A549 (cell line): Measurements from ENCODE around the gene IDI1. TPM values are rescaled to one million over a fixed set of nuclear protein-coding genes. Genes with fewer than 3 reads are reported as not detected.

ENCODE experiments used
- ATAC-seq, 2 experiments: fragments of 200-7000 bp in 1 of 2; fragments of >200 bp in 1 of 2; cut with Nextera tagmentation in 1 of 2; cut with Tn5 transposase in 1 of 2; 3 replicates each; pipeline versions ENCODE4 v1.8.0 to v1.9.1; 2018 to 2020; ENCODE audit warnings: mild to moderate bottlenecking in 1 of 2, moderate library complexity in 1 of 2
- CTCF ChIA-PET: fragments of 300-600 bp; sonication (Branson Sonifier 250); formaldehyde crosslinking; extraction: SDS; loops from one replicate; lab custom pipeline; 2021; ENCODE audit warnings: antibody characterized with exemption, inconsistent platforms; lab: Yijun Ruan, JAX
- POLR2A ChIA-PET: fragments of 350-600 bp; formaldehyde crosslinking; extraction: SDS; loops from one replicate; lab custom pipeline; 2021; ENCODE audit warnings: antibody characterized with exemption, inconsistent platforms; lab: Yijun Ruan, JAX
- DNase-seq, 2 experiments: peaks; one replicate each; pipeline versions ENCODE4 v3.0.0 to v3.0.0-alpha.2; 2011 to 2016; ENCODE audit warnings: low read depth in 1 of 2, low spot score in 1 of 2
- FAIRE-seq: peaks from 2 replicates; lab custom pipeline; 2011; peaks lifted over from hg19 to GRCh38; lab: Jason Lieb, UNC
- H3K27ac ChIP-seq, 2 experiments: fragments of >200 bp; sonication (Bioruptor Twin); formaldehyde crosslinking; 3 replicates each; pipeline ENCODE4 v1.5.1; 2016 to 2017
- H3K4me1 ChIP-seq: fragments of >200 bp; sonication (Bioruptor Twin); formaldehyde crosslinking; 3 replicates; pipeline ENCODE4 v1.6.1; 2016
- H3K4me2 ChIP-seq: fragments of >200 bp; sonication (Bioruptor Twin); formaldehyde crosslinking; 3 replicates; pipeline ENCODE4 v1.6.1; 2016
- H3K4me3 ChIP-seq: fragments of >200 bp; sonication (Bioruptor Twin); formaldehyde crosslinking; 3 replicates; pipeline ENCODE4 v1.5.1; 2016
- H3K9me3 ChIP-seq: fragments of >200 bp; sonication (Bioruptor Twin); formaldehyde crosslinking; 3 replicates; pipeline ENCODE4 v1.6.1; 2016
- CBX2 ChIP-seq: fragments of 200-600 bp; sonication (generic); IDR thresholded peaks from 2 replicates; pipeline ENCODE4 v1.6.1; 2016; ENCODE audit warnings: low read depth, mild to moderate bottlenecking, borderline replicate concordance
- CEBPB ChIP-seq, 2 experiments: fragments of >200 bp in 1 of 2; sonication (Bioruptor Twin) in 1 of 2; formaldehyde crosslinking in 1 of 2; IDR thresholded peaks; 2 replicates each; pipeline ENCODE4 v1.6.1; 2012 to 2016
- CHD4 ChIP-seq: fragments of 200-600 bp; sonication (generic); IDR thresholded peaks from 2 replicates; pipeline ENCODE4 v1.6.1; 2016; ENCODE audit warnings: antibody characterized with exemption, mild to moderate bottlenecking, borderline replicate concordance
- EHF ChIP-seq: fragments of 250-450 bp; sonication (Bioruptor Pico); IDR thresholded peaks from 2 replicates; pipeline ENCODE4 v1.5.0; 2020; ENCODE audit warnings: mild to moderate bottlenecking
- EHMT2 ChIP-seq: fragments of 200-600 bp; sonication (generic); IDR thresholded peaks from 2 replicates; pipeline ENCODE4 v1.6.1; 2016; ENCODE audit warnings: antibody characterized with exemption, low read depth, mild to moderate bottlenecking, moderate library complexity
- HDAC2 ChIP-seq: fragments of 200-600 bp; sonication (generic); IDR thresholded peaks from 2 replicates; pipeline ENCODE4 v1.6.1; 2016
- HEYL ChIP-seq: fragments of 250-450 bp; sonication (Bioruptor Pico); IDR thresholded peaks from 2 replicates; pipeline ENCODE4 v1.8.0; 2021; ENCODE audit warnings: mild to moderate bottlenecking, moderate library complexity
- HOXA7 ChIP-seq: fragments of 250-450 bp; sonication (Bioruptor Pico); IDR thresholded peaks from 2 replicates; pipeline ENCODE4 v1.5.0; 2020; ENCODE audit warnings: mild to moderate bottlenecking, moderate library complexity
- HOXB13 ChIP-seq: fragments of 250-450 bp; sonication (Bioruptor Pico); IDR thresholded peaks from 2 replicates; pipeline ENCODE4 v1.5.0; 2020; ENCODE audit warnings: low read depth, mild to moderate bottlenecking, moderate library complexity
- JUN ChIP-seq, 2 experiments: fragments of >200 bp; sonication (Bioruptor Twin); formaldehyde crosslinking; IDR thresholded peaks; 2 replicates in 1 of 2; 3 replicates in 1 of 2; pipeline ENCODE4 v1.6.1; 2016 to 2017
- JUNB ChIP-seq: fragments of >200 bp; sonication (Bioruptor Twin); formaldehyde crosslinking; IDR thresholded peaks from 2 replicates; pipeline ENCODE4 v1.6.1; 2016
- KDM1A ChIP-seq: fragments of 200-600 bp; sonication (generic); IDR thresholded peaks from 2 replicates; pipeline ENCODE4 v1.6.1; 2016; ENCODE audit warnings: low read depth, mild to moderate bottlenecking
- MAZ ChIP-seq: fragments of 150-350 bp; IDR thresholded peaks from 2 replicates; pipeline ENCODE4 v1.6.1; 2014; ENCODE audit warnings: antibody characterized with exemption, low read depth, low read length, borderline replicate concordance
- NFE2L2 ChIP-seq: fragments of 150-350 bp; conservative IDR thresholded peaks from 2 replicates; pipeline ENCODE4 v1.6.1; 2014; ENCODE audit warnings: low read length
- NR3C1 ChIP-seq: fragments of >200 bp; sonication (Bioruptor Twin); formaldehyde crosslinking; IDR thresholded peaks from 3 replicates; pipeline ENCODE4 v1.6.1; 2017
- RARB ChIP-seq: fragments of 250-450 bp; sonication (Bioruptor Pico); IDR thresholded peaks from 2 replicates; pipeline ENCODE4 v1.8.0; 2021; ENCODE audit warnings: mild to moderate bottlenecking, moderate library complexity
- RNF2 ChIP-seq: fragments of 200-600 bp; sonication (generic); IDR thresholded peaks from 2 replicates; pipeline ENCODE4 v1.6.1; 2016; ENCODE audit warnings: low read depth, mild to moderate bottlenecking, antibody characterized with exemption, moderate library complexity, borderline replicate concordance
- TFCP2L1 ChIP-seq: fragments of 250-450 bp; sonication (Bioruptor Pico); IDR thresholded peaks from 2 replicates; pipeline ENCODE4 v1.5.0; 2021; ENCODE audit warnings: mild to moderate bottlenecking
- TP53 ChIP-seq: fragments of 250-450 bp; sonication (Bioruptor Pico); IDR thresholded peaks from 2 replicates; pipeline ENCODE4 v1.5.0; 2021; ENCODE audit warnings: mild to moderate bottlenecking, moderate library complexity
- ZC3H11A ChIP-seq: fragments of 450-650 bp; IDR thresholded peaks from 2 replicates; pipeline ENCODE4 v1.6.1; 2014; ENCODE audit warnings: antibody characterized with exemption, mild to moderate bottlenecking
- ZSCAN20 ChIP-seq: fragments of 250-450 bp; sonication (Bioruptor Pico); IDR thresholded peaks from 2 replicates; pipeline ENCODE4 v1.8.0; 2022; ENCODE audit warnings: mild to moderate bottlenecking, moderate library complexity
- WGBS: methylation state at CpG from one replicate; pipeline ENCODE4 v1.1.6; 2017; ENCODE audit errors: missing lambda C conversion rate; 5-methylcytosine and 5-hydroxymethylcytosine counted together
- polyA plus RNA-seq, 4 experiments: library from polyadenylated mRNA; depleted of rRNA in 3 of 4; stranded (reverse); fragments of >200 nt; fragmentation: RNase III in 1 of 4; extraction: RNeasy Plus Mini Kit Qiagen cat#74134 plus additional on column Dnase treatment in 1 of 4; gene quantifications; 2 replicates in 3 of 4; 3 replicates in 1 of 4; pipeline ENCODE4 v1.2.3, GENCODE V29; 2011 to 2017
- TF ChIP-seq, protein P1 (sequence below): fragments of 250-450 bp; sonication (Bioruptor Pico); IDR thresholded peaks from 2 replicates; pipeline ENCODE4 v1.5.0; 2021; ENCODE audit warnings: mild to moderate bottlenecking, moderate library complexity, borderline replicate concordance
- TF ChIP-seq, protein P2 (sequence below): IDR thresholded peaks from 2 replicates; pipeline ENCODE4 v1.6.1; 2012; ENCODE audit warnings: low read depth, borderline replicate concordance
- TF ChIP-seq, protein P3 (sequence below): fragments of >200 bp; sonication (Bioruptor Twin); formaldehyde crosslinking; IDR thresholded peaks from 2 replicates; pipeline ENCODE4 v1.6.1; 2016
- TF ChIP-seq, protein P4 (sequence below): IDR thresholded peaks from 2 replicates; pipeline ENCODE4 v1.6.1; 2012

IDI1 gene
- polyA plus RNA-seq, 2 of the 4 experiments (the other 2 are of a cell fraction), result 55.8 to 65.0 TPM

DNA sequence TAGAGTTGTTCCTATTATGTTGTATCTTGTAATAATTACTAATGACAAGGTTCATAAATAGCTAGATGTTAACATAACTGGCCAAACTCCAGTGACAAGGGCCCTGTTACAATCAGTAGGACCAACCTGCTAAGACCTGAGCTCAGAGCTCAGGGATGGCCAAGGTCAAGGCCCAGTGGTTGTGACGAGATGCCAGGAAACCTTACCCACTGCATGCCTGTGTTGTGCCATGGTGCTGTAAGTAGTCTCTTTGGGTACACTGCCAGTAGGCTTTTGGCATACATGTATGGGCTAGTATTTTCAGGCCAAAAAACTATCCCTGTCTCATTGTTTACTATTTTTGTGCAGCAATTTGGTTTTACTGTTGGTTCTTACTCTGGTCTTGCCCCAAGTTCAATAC lies 15.3 kb downstream of the IDI1 start (continued):
- TF ChIP-seq, protein P1, sequence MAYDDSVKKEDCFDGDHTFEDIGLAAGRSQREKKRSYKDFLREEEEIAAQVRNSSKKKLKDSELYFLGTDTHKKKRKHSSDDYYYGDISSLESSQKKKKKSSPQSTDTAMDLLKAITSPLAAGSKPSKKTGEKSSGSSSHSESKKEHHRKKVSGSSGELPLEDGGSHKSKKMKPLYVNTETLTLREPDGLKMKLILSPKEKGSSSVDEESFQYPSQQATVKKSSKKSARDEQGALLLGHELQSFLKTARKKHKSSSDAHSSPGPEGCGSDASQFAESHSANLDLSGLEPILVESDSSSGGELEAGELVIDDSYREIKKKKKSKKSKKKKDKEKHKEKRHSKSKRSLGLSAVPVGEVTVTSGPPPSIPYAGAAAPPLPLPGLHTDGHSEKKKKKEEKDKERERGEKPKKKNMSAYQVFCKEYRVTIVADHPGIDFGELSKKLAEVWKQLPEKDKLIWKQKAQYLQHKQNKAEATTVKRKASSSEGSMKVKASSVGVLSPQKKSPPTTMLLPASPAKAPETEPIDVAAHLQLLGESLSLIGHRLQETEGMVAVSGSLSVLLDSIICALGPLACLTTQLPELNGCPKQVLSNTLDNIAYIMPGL (CRISPR knock-in tag), result no peak
- no peak for TF ChIP-seq HOXA7 (CRISPR knock-in tag)
- no peak for TF ChIP-seq TFCP2L1 (CRISPR knock-in tag)
- TF ChIP-seq JUNB, result no peak
- no peak for TF ChIP-seq CEBPB (IDR thresholded peaks at IDR 0.05)
- no peak for TF ChIP-seq NR3C1
- TF ChIP-seq, protein P2, sequence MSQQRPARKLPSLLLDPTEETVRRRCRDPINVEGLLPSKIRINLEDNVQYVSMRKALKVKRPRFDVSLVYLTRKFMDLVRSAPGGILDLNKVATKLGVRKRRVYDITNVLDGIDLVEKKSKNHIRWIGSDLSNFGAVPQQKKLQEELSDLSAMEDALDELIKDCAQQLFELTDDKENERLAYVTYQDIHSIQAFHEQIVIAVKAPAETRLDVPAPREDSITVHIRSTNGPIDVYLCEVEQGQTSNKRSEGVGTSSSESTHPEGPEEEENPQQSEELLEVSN, result no peak
- TF ChIP-seq, protein P3, sequence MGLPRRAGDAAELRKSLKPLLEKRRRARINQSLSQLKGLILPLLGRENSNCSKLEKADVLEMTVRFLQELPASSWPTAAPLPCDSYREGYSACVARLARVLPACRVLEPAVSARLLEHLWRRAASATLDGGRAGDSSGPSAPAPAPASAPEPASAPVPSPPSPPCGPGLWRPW, result no peak
- TF ChIP-seq, all 56 proteins: peak for 0

DNA sequence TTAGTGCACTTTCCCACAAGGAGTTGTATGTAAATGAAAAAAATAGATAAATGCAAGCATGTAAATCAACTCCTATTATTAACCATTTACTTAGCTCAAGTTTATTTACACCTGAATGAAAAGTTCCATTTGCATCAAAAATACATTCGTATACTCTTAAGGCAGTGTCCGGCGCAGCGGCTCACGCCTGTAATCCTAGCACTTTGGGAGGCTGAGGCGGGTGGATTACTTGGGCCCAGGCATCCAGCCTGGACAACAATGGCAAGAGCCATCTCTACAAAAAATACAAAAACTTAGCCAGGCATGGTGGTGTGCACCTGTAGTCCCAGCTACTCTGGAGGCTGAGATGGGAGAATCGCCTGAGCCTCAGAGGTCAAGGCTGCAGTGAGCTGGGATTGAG lies 19.1 kb downstream of the IDI1 start:
- Histone ChIP-seq H3K4me2 (no peak overlapping the region), H3K27ac (no peak overlapping the region), H3K4me1 (no peaks in the 10 kb centered on the region), H3K9me3 (no peaks in the 10 kb centered on the region), H3K4me3 (no peak overlapping the region)
- ATAC-seq (no peak), FAIRE-seq (no peak), DNase-seq (no peak)
- CTCF ChIA-PET, result interaction anchor here (0.8 to 1.1 kb wide), 2 partner anchors 10 to 14 kb away, joined by 3 to 4 read pairs; no protein-coding TSS in a partner anchor
- POLR2A ChIA-PET, result no interaction called here
- TF ChIP-seq CHD4, result no peak
- no peak for TF ChIP-seq JUN (IDR thresholded peaks at IDR 0.05)
- TF ChIP-seq TFCP2L1 (CRISPR knock-in tag), result no peak
- TF ChIP-seq CEBPB (IDR thresholded peaks at IDR 0.05), result no peak
- TF ChIP-seq ZSCAN20, result no peak
- TF ChIP-seq ZC3H11A, result no peak
- TF ChIP-seq HOXB13 (CRISPR knock-in tag), result no peak
- TF ChIP-seq NR3C1, result no peak
- TF ChIP-seq RARB (CRISPR knock-in tag), result no peak
- TF ChIP-seq EHF, result no peak
- TF ChIP-seq, protein P4, sequence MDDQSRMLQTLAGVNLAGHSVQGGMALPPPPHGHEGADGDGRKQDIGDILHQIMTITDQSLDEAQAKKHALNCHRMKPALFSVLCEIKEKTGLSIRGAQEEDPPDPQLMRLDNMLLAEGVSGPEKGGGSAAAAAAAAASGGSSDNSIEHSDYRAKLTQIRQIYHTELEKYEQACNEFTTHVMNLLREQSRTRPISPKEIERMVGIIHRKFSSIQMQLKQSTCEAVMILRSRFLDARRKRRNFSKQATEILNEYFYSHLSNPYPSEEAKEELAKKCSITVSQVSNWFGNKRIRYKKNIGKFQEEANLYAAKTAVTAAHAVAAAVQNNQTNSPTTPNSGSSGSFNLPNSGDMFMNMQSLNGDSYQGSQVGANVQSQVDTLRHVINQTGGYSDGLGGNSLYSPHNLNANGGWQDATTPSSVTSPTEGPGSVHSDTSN, result no peak
- no peak for TF ChIP-seq EHMT2
- TF ChIP-seq MAZ, result no peak
- no peak for TF ChIP-seq RNF2
- TF ChIP-seq CBX2, result no peak
- no peak for TF ChIP-seq HEYL
- TF ChIP-seq KDM1A, result no peak
- 95% methylated on average over 7 of the region's 7 CpGs for WGBS

DNA sequence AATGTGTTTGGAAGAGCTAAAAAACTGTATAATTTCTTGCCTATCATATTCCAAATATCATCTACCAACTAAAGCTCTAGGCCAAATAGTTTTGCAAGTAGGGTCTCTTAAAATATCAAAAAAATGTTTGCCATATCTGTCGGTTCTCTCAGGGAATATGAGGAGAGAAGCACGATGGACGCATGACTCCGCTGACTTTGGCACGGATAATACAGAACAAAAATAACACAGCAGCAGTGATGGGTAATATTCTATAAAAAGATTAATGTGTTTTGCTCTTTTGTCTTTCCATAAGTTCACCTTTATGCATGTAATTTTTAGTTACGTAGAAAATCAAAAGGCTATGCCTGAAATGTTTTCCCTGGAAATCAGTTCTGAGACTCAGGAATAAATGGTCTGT lies 22.3 kb downstream of the IDI1 start:
- POLR2A ChIA-PET, result interaction anchor here (0.6 kb wide), 1 partner anchor 25 kb away, joined by 3 read pairs; no protein-coding TSS in a partner anchor
- CTCF ChIA-PET, result interaction anchor here (1.0 to 1.2 kb wide), 2 partner anchors 10 to 14 kb away, joined by 3 read pairs; no protein-coding TSS in a partner anchor
- no peak for DNase-seq
- H3K9me3 ChIP-seq, result no peaks in the 10 kb centered on the region
- no peaks in the 10 kb centered on the region for H3K4me1 ChIP-seq
- no peak for ATAC-seq
- H3K27ac ChIP-seq, result no peak overlapping the region
- FAIRE-seq, result no peak
- no peak overlapping the region for H3K4me3 ChIP-seq
- 94% methylated on average over 6 of the region's 6 CpGs for WGBS
- H3K4me2 ChIP-seq, result no peak overlapping the region
- no peak for TF ChIP-seq RNF2
- no peak for TF ChIP-seq NFE2L2
- no peak for TF ChIP-seq TP53
- TF ChIP-seq ZSCAN20, result no peak
- TF ChIP-seq HDAC2, result no peak
